ENCODE results near the gene TRIM50.
A peak's percentile ranks its signal among the peaks of the same experiment; 100 is the strongest.
"Not testable (repeated sequence)": the region's sequence is repeated elsewhere in the genome, so short reads cannot be mapped to it uniquely, and the experiment has no call there.

Gene TRIM50

GRCh38 chr7:73304071-73304470, 23.8 kb downstream of the TRIM50 start:
- H3K27ac ChIP-seq, result peak overlapping the region; percentile 46; the same call in 1 of the 2 replicates
- no peak for TF ChIP-seq Cebpa-rat (IDR thresholded peaks at IDR 0.05)

GRCh38 chr7:73303546-73303945, 24.3 kb downstream of the TRIM50 start:
- Histone ChIP-seq H3K36me3 (peaks cover 42% of the 10 kb centered on the region), H3K27ac (no peak overlapping the region), H4K20me1 (no peaks in the 10 kb centered on the region), H3K4me1 (peaks cover 55% of the 10 kb centered on the region), H3K27me3 (no peaks in the 10 kb centered on the region), H3K4me2 (no peak overlapping the region), H3K9me3 (no peaks in the 10 kb centered on the region), H3K9ac (no peak overlapping the region), H3K4me3 (no peak overlapping the region)
- no peak for TF ChIP-seq Cebpa-rat (IDR thresholded peaks at IDR 0.05)

More at GRCh38 chr7:73304071-73304470, 23.8 kb downstream of the TRIM50 start:
- peaks cover 57% of the 10 kb centered on the region for H3K4me1 ChIP-seq
- H3K27me3 ChIP-seq, result no peaks in the 10 kb centered on the region
- peak overlapping the region; percentile 51; the same call in 1 of the 2 replicates for H3K4me2 ChIP-seq
- no peaks in the 10 kb centered on the region for H4K20me1 ChIP-seq
- no peak overlapping the region for H3K9ac ChIP-seq
- H3K36me3 ChIP-seq, result peaks cover 42% of the 10 kb centered on the region
- no peaks in the 10 kb centered on the region for H3K9me3 ChIP-seq
- H3K4me3 ChIP-seq, result no peak overlapping the region

- H3K36me3 ChIP-seq, result peaks cover 42% of the 10 kb centered on the region
- not testable (repeated sequence) for H3K27me3 ChIP-seq, H3K9me3 ChIP-seq, H3K9ac ChIP-seq, H3K4me2 ChIP-seq, H3K27ac ChIP-seq, H3K4me3 ChIP-seq, H4K20me1 ChIP-seq
- H3K4me1 ChIP-seq, result peaks cover 52% of the 10 kb centered on the region
Observed at GRCh38 chr7:73302846-73303245, 25.0 kb downstream of the TRIM50 start.

- peaks cover 28% of the 10 kb centered on the region for H3K36me3 ChIP-seq
Observed at GRCh38 chr7:73301108-73301507, 26.8 kb downstream of the TRIM50 start.

GRCh38 chr7:73299812-73300211, 28.1 kb downstream of the TRIM50 start:
- H3K9me3 ChIP-seq, H3K27me3 ChIP-seq, H4K20me1 ChIP-seq, H3K4me3 ChIP-seq, H3K9ac ChIP-seq, H3K27ac ChIP-seq: not testable (repeated sequence)
- H3K4me1 ChIP-seq, result peaks cover 27% of the 10 kb centered on the region
- H3K36me3 ChIP-seq, result peaks cover 21% of the 10 kb centered on the region
- peak overlapping the region; percentile 39 for H3K4me2 ChIP-seq

More at GRCh38 chr7:73301108-73301507, 26.8 kb downstream of the TRIM50 start:
- not testable (repeated sequence) for H3K9me3 ChIP-seq, H4K20me1 ChIP-seq, H3K4me2 ChIP-seq, H3K27ac ChIP-seq, H3K27me3 ChIP-seq, H3K9ac ChIP-seq, H3K4me3 ChIP-seq
- peaks cover 40% of the 10 kb centered on the region for H3K4me1 ChIP-seq

GRCh38 chr7:73297706-73298105, 30.2 kb downstream of the TRIM50 start:
- H3K4me2 ChIP-seq, H3K27me3 ChIP-seq, H3K4me3 ChIP-seq, H3K27ac ChIP-seq, H3K9ac ChIP-seq, H3K36me3 ChIP-seq, H3K9me3 ChIP-seq, H4K20me1 ChIP-seq: not testable (repeated sequence)
- peaks cover 19% of the 10 kb centered on the region for H3K4me1 ChIP-seq

- H3K36me3 ChIP-seq, H3K27ac ChIP-seq, H3K9ac ChIP-seq, H3K4me2 ChIP-seq, H4K20me1 ChIP-seq, H3K9me3 ChIP-seq, H3K27me3 ChIP-seq, H3K4me3 ChIP-seq: not testable (repeated sequence)
- H3K4me1 ChIP-seq, result peaks cover 19% of the 10 kb centered on the region
Observed at GRCh38 chr7:73297235-73297634, 30.6 kb downstream of the TRIM50 start.

GRCh38 chr7:73277210-73277609, 50.7 kb downstream of the TRIM50 start:
- not testable (repeated sequence) for H3K27me3 ChIP-seq, H3K27ac ChIP-seq, H3K4me1 ChIP-seq, H4K20me1 ChIP-seq, H3K9ac ChIP-seq, H3K9me3 ChIP-seq, H3K36me3 ChIP-seq, H3K4me3 ChIP-seq, H3K4me2 ChIP-seq

- not testable (repeated sequence) for H3K4me3 ChIP-seq, H3K27me3 ChIP-seq, H3K36me3 ChIP-seq, H4K20me1 ChIP-seq, H3K9me3 ChIP-seq
- peak overlapping the region; percentile 56 for H3K4me2 ChIP-seq
- H3K4me1 ChIP-seq, result peaks cover 23% of the 10 kb centered on the region
- peak overlapping the region; percentile 82 for H3K27ac ChIP-seq
- H3K9ac ChIP-seq, result peak overlapping the region; percentile 48; the same call in 1 of the 2 replicates
Observed at GRCh38 chr7:73267813-73268212, 60.1 kb downstream of the TRIM50 start.

GRCh38 chr7:73266719-73267368, 61.0 kb downstream of the TRIM50 start:
- H3K4me2 ChIP-seq, H3K27ac ChIP-seq, H3K9ac ChIP-seq, H3K27me3 ChIP-seq, H3K36me3 ChIP-seq, H3K9me3 ChIP-seq, H4K20me1 ChIP-seq, H3K4me3 ChIP-seq: not testable (repeated sequence)
- peaks cover 23% of the 10 kb centered on the region for H3K4me1 ChIP-seq
